NOMO-1 treated with dmso at 0.1 percent for 144 hours (cell line): ENCODE results near the gene CT45A3.
"Not testable (repeated sequence)": the region's sequence is repeated elsewhere in the genome, so short reads cannot be mapped to it uniquely, and the experiment has no call there.

ENCODE experiments used
- DNase-seq: peaks from one replicate; lab custom pipeline; 2025; ENCODE audit not compliant: unreplicated experiment; lab: John Stamatoyannopoulos, UW

Gene CT45A3

GRCh38 chrX:135768091-135768490 lies at the start of gene CT45A3:
Gene CT45A3, minus strand, starts transcription at chrX:135768191. Its CDS starts 3,747 bp downstream, at chrX:135764444.
- DNase-seq, result not testable (repeated sequence)

- DNase-seq, result not testable (repeated sequence)
Observed at GRCh38 chrX:135802687-135803086, 34.7 kb upstream of the CT45A3 start, which contains the start of gene CT45A6. Gene CT45A6, minus strand, starts transcription at chrX:135802787. Its CDS starts 3,794 bp downstream, at chrX:135798993.

- not testable (repeated sequence) for DNase-seq
Observed at GRCh38 chrX:135785403-135785802, 17.4 kb upstream of the CT45A3 start, which contains the start of gene CT45A5. Gene CT45A5, minus strand, starts transcription at chrX:135785503. Its CDS starts 3,774 bp downstream, at chrX:135781729.

- not testable (repeated sequence) for DNase-seq
Observed at GRCh38 chrX:135744739-135745138, 23.3 kb downstream of the CT45A3 start.

- no peak for DNase-seq
Observed at GRCh38 chrX:135741192-135741715, 26.7 kb downstream of the CT45A3 start.

GRCh38 chrX:135740681-135741149 lies 27.3 kb downstream of the CT45A3 start:
- DNase-seq, result no peak

- no peak for DNase-seq
Observed at GRCh38 chrX:135737366-135738071, 30.5 kb downstream of the CT45A3 start.

GRCh38 chrX:135734666-135735065 lies 33.3 kb downstream of the CT45A3 start:
- DNase-seq, result not testable (repeated sequence)

- DNase-seq, result no peak
Observed at GRCh38 chrX:135713795-135714194, 54.2 kb downstream of the CT45A3 start.

- not testable (repeated sequence) for DNase-seq
Observed at GRCh38 chrX:135713183-135713689, 54.8 kb downstream of the CT45A3 start, which contains the start of gene CT45A1. Gene CT45A1, plus strand, starts transcription at chrX:135713639. Its CDS starts 5,302 bp downstream, at chrX:135718941.
